PFSK-1 (cell line): ENCODE results near the gene RPTOR.

Experiments
- FOXP2 ChIP-seq: optimal IDR thresholded peaks from 2 replicates; pipeline ENCODE3; 2011; ENCODE audit warnings: borderline replicate concordance, control low read depth, inconsistent platforms; ENCODE audit not compliant: insufficient read depth; ENCODE audit errors: extremely low read length, extremely low read depth
- POLR2AphosphoS5 ChIP-seq: IDR thresholded peaks from 2 replicates; pipeline ENCODE4 v1.6.1; 2012; ENCODE audit warnings: low read depth, mild to moderate bottlenecking, control low read depth, low read length, moderate library complexity
- REST ChIP-seq, 2 experiments: IDR thresholded peaks; 2 replicates each; pipeline versions ENCODE4 v1.6.1 to v1.8.0; 2011 to 2012; ENCODE audit warnings: low read depth in 2 of 2, low read length in 2 of 2, control low read depth in 1 of 2, inconsistent platforms in 1 of 2, mild to moderate bottlenecking in 1 of 2, moderate library complexity in 1 of 2; ENCODE audit not compliant: insufficient read depth in 1 of 2
- SIN3A ChIP-seq: IDR thresholded peaks from 2 replicates; pipeline ENCODE4 v1.6.1; 2012; ENCODE audit warnings: mild to moderate bottlenecking, low read length, moderate library complexity, borderline replicate concordance; ENCODE audit not compliant: insufficient read depth
- TAF1 ChIP-seq: IDR thresholded peaks from 2 replicates; pipeline ENCODE4 v1.6.1; 2012; ENCODE audit warnings: low read length, control low read depth, borderline replicate concordance; ENCODE audit not compliant: insufficient read depth

RPTOR gene

DNA sequence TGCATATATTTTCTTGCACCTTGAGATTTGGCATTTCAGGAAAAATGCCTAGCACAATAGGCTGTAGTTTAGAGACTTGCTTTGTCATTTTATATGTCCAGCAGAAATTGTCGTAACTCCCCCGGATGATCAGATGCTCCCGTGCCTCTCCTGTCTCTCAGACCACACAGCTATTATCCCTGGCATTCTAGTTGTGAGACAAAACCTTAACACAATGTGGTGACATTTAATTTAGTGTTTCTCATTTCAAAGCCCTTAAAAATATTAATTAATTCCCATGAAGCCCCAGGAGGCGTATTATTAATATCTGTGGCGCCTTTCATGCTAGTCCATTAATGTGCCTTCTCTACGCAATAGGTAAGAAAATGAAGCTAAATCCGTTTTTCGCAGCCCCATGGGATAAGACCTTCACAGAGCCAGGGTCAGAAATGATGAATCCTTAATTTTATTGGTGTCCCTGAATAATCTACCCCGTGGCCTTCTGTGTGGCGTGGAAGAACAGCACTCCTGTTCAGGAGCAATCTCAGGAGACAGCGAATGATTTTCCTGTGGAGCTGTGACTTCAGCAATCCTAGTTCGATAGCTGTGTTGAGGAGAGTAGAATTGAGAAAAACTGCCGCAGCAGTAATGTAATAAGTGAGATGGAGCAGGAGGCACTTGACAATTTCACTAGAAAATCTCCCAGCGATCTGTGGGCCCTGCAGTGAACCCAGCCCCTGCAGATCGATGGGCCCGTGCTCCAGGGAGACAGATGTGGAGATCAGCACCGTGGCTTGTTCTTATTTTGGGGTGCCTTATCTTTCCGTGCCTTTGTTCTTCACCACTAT is 157.9 kb downstream of the RPTOR start:
- TF ChIP-seq FOXP2 (no peak), REST (IDR thresholded peaks at IDR 0.05; ENCODE audit: insufficient read depth in 1 of 2, low read depth in 2 of 2, low read length in 2 of 2) (no peak), POLR2AphosphoS5 (no peak), TAF1 (no peak), SIN3A (no peak)

DNA sequence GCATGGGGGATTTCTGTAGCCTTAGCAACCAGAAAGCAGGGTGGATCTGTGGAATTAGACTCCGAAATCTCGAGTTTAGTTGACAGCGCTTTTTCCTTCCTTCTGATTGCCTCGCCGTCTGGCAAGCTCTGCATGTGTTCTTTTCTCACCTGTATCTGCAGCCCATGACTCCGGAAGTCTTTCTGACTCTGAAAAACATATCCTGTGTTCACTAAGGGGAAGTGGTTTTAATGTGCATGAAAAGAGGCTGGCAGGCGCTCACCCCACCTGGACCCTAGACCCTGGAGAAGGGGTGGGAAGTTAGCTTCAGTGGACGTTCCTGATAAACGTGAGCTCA is 158.5 kb downstream of the RPTOR start:
- TF ChIP-seq FOXP2 (no peak), TAF1 (no peak), SIN3A (no peak), POLR2AphosphoS5 (no peak), REST (IDR thresholded peaks at IDR 0.05; ENCODE audit: insufficient read depth in 1 of 2, low read depth in 2 of 2, low read length in 2 of 2) (no peak)

DNA sequence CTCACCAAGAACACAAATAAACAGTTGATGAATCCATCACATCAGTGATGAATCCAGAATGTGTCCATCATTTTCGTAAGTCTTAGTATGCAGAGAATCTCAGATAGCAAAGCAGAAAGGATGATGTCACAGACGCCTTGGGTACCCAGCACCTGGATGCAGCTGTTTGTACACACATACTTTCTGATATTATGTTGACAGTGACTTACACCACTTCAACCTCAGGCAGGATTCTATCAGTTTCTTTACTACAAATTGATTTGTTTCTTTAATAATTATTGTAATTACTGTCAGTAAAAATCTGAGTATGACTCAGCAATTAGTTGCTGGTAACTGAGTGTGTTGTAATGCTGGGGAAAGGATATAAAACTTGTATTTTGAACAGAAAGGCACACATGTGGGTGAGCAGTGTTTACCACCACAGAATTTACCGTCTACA is 159.8 kb downstream of the RPTOR start:
- TF ChIP-seq SIN3A = no peak
- no peak for TF ChIP-seq REST (IDR thresholded peaks at IDR 0.05; ENCODE audit: insufficient read depth in 1 of 2, low read depth in 2 of 2, low read length in 2 of 2)

GRCh38 chr17:80704894-80705293 is 160.3 kb downstream of the RPTOR start:
- TF ChIP-seq SIN3A (no peak), POLR2AphosphoS5 (no peak), TAF1 (no peak), FOXP2 (no peak), REST (IDR thresholded peaks at IDR 0.05; ENCODE audit: insufficient read depth in 1 of 2, low read depth in 2 of 2, low read length in 2 of 2) (no peak)

- TF ChIP-seq SIN3A (no peak), TAF1 (no peak), REST (IDR thresholded peaks at IDR 0.05; ENCODE audit: insufficient read depth in 1 of 2, low read depth in 2 of 2, low read length in 2 of 2) (no peak), FOXP2 (no peak), POLR2AphosphoS5 (no peak)
These were observed 161.3 kb downstream of the RPTOR start for GRCh38 chr17:80705988-80706387.
